A549 (cell line): ENCODE results near the gene CUL4B. TPM values are rescaled to one million over a fixed set of nuclear protein-coding genes. Genes with fewer than 3 reads are reported as not detected.

Experiments
- ATAC-seq, 2 experiments: fragments of 200-7000 bp in 1 of 2; fragments of >200 bp in 1 of 2; cut with Nextera tagmentation in 1 of 2; cut with Tn5 transposase in 1 of 2; 3 replicates each; pipeline versions ENCODE4 v1.8.0 to v1.9.1; 2018 to 2020; ENCODE audit warnings: mild to moderate bottlenecking in 1 of 2, moderate library complexity in 1 of 2
- CTCF ChIA-PET: fragments of 300-600 bp; sonication (Branson Sonifier 250); formaldehyde crosslinking; extraction: SDS; loops from one replicate; lab custom pipeline; 2021; ENCODE audit warnings: antibody characterized with exemption, inconsistent platforms; lab: Yijun Ruan, JAX
- POLR2A ChIA-PET: fragments of 350-600 bp; formaldehyde crosslinking; extraction: SDS; loops from one replicate; lab custom pipeline; 2021; ENCODE audit warnings: antibody characterized with exemption, inconsistent platforms; lab: Yijun Ruan, JAX
- DNase-seq, 2 experiments: peaks; one replicate each; pipeline versions ENCODE4 v3.0.0 to v3.0.0-alpha.2; 2011 to 2016; ENCODE audit warnings: low read depth in 1 of 2, low spot score in 1 of 2
- FAIRE-seq: peaks from 2 replicates; lab custom pipeline; 2011; peaks lifted over from hg19 to GRCh38; lab: Jason Lieb, UNC
- H3K27ac ChIP-seq, 2 experiments: fragments of >200 bp; sonication (Bioruptor Twin); formaldehyde crosslinking; 3 replicates each; pipeline ENCODE4 v1.5.1; 2016 to 2017
- H3K4me1 ChIP-seq: fragments of >200 bp; sonication (Bioruptor Twin); formaldehyde crosslinking; 3 replicates; pipeline ENCODE4 v1.6.1; 2016
- H3K4me2 ChIP-seq: fragments of >200 bp; sonication (Bioruptor Twin); formaldehyde crosslinking; 3 replicates; pipeline ENCODE4 v1.6.1; 2016
- H3K4me3 ChIP-seq: fragments of >200 bp; sonication (Bioruptor Twin); formaldehyde crosslinking; 3 replicates; pipeline ENCODE4 v1.5.1; 2016
- H3K9me3 ChIP-seq: fragments of >200 bp; sonication (Bioruptor Twin); formaldehyde crosslinking; 3 replicates; pipeline ENCODE4 v1.6.1; 2016
- BHLHE40 ChIP-seq: IDR thresholded peaks from 2 replicates; pipeline ENCODE4 v1.6.1; 2012; ENCODE audit warnings: low read depth, low read length, inconsistent platforms
- CBX2 ChIP-seq: fragments of 200-600 bp; sonication (generic); IDR thresholded peaks from 2 replicates; pipeline ENCODE4 v1.6.1; 2016; ENCODE audit warnings: low read depth, mild to moderate bottlenecking, borderline replicate concordance
- CEBPB ChIP-seq, 2 experiments: fragments of >200 bp in 1 of 2; sonication (Bioruptor Twin) in 1 of 2; formaldehyde crosslinking in 1 of 2; IDR thresholded peaks; 2 replicates each; pipeline ENCODE4 v1.6.1; 2012 to 2016
- CTCF ChIP-seq: fragments of >200 bp; sonication (Bioruptor Twin); formaldehyde crosslinking; IDR thresholded peaks from 3 replicates; pipeline ENCODE4 v1.5.1; 2016
- E2F6 ChIP-seq: IDR thresholded peaks from 2 replicates; pipeline ENCODE4 v1.6.1; 2012; ENCODE audit warnings: low read depth, borderline replicate concordance
- EHMT2 ChIP-seq: fragments of 200-600 bp; sonication (generic); IDR thresholded peaks from 2 replicates; pipeline ENCODE4 v1.6.1; 2016; ENCODE audit warnings: antibody characterized with exemption, low read depth, mild to moderate bottlenecking, moderate library complexity
- FOSB ChIP-seq: fragments of 250-450 bp; sonication (Bioruptor Pico); IDR thresholded peaks from 2 replicates; pipeline ENCODE4 v1.5.0; 2020; ENCODE audit warnings: mild to moderate bottlenecking, moderate library complexity
- GATA3 ChIP-seq: IDR thresholded peaks from 2 replicates; pipeline ENCODE4 v1.6.1; 2012; ENCODE audit warnings: borderline replicate concordance
- HDAC2 ChIP-seq: fragments of 200-600 bp; sonication (generic); IDR thresholded peaks from 2 replicates; pipeline ENCODE4 v1.6.1; 2016
- HOXB13 ChIP-seq: fragments of 250-450 bp; sonication (Bioruptor Pico); IDR thresholded peaks from 2 replicates; pipeline ENCODE4 v1.5.0; 2020; ENCODE audit warnings: low read depth, mild to moderate bottlenecking, moderate library complexity
- JUN ChIP-seq, 2 experiments: fragments of >200 bp; sonication (Bioruptor Twin); formaldehyde crosslinking; IDR thresholded peaks; 2 replicates in 1 of 2; 3 replicates in 1 of 2; pipeline ENCODE4 v1.6.1; 2016 to 2017
- MAFK ChIP-seq: fragments of 450-650 bp; IDR thresholded peaks from 2 replicates; pipeline ENCODE4 v1.6.1; 2014; ENCODE audit not compliant: partially characterized antibody
- MAX ChIP-seq: IDR thresholded peaks from 2 replicates; pipeline ENCODE4 v1.6.1; 2012
- MYC ChIP-seq: IDR thresholded peaks from 2 replicates; pipeline ENCODE4 v1.6.1; 2012; ENCODE audit warnings: mild to moderate bottlenecking, inconsistent platforms, low read length, improper control_type of control experiment, borderline replicate concordance
- PHF8 ChIP-seq: fragments of 200-600 bp; sonication (generic); IDR thresholded peaks from 2 replicates; pipeline ENCODE4 v1.6.1; 2016; ENCODE audit warnings: low read depth, mild to moderate bottlenecking, antibody characterized with exemption, moderate library complexity, borderline replicate concordance
- POLR2A ChIP-seq: IDR thresholded peaks from 2 replicates; pipeline ENCODE4 v1.6.1; 2012; ENCODE audit warnings: mild to moderate bottlenecking, low read length
- POLR2AphosphoS2 ChIP-seq: conservative IDR thresholded peaks from 2 replicates; pipeline ENCODE4 v1.6.1; 2012; ENCODE audit warnings: low read length, improper control_type of control experiment, inconsistent platforms
- RAD21 ChIP-seq, 2 experiments: fragments of >200 bp in 1 of 2; sonication (Bioruptor Twin) in 1 of 2; formaldehyde crosslinking in 1 of 2; IDR thresholded peaks in 1 of 2; conservative IDR thresholded peaks in 1 of 2; 2 replicates in 1 of 2; 3 replicates in 1 of 2; pipeline ENCODE4 v1.6.1; 2012 to 2018; ENCODE audit warnings: inconsistent platforms in 1 of 2
- SMC3 ChIP-seq: fragments of >200 bp; sonication (Bioruptor Twin); formaldehyde crosslinking; IDR thresholded peaks from 3 replicates; pipeline ENCODE4 v1.6.1; 2018; ENCODE audit warnings: inconsistent platforms
- ZNF302 ChIP-seq: fragments of 250-450 bp; sonication (Bioruptor Pico); IDR thresholded peaks from 2 replicates; pipeline ENCODE4 v1.9.0; 2021; ENCODE audit warnings: inconsistent platforms, mild to moderate bottlenecking, moderate library complexity
- WGBS: methylation state at CpG from one replicate; pipeline ENCODE4 v1.1.6; 2017; ENCODE audit errors: missing lambda C conversion rate; 5-methylcytosine and 5-hydroxymethylcytosine counted together
- polyA plus RNA-seq, 4 experiments: library from polyadenylated mRNA; depleted of rRNA in 3 of 4; stranded (reverse); fragments of >200 nt; fragmentation: RNase III in 1 of 4; extraction: RNeasy Plus Mini Kit Qiagen cat#74134 plus additional on column Dnase treatment in 1 of 4; gene quantifications; 2 replicates in 3 of 4; 3 replicates in 1 of 4; pipeline ENCODE4 v1.2.3, GENCODE V29; 2011 to 2017

Gene CUL4B
- polyA plus RNA-seq, 2 of the 4 experiments (the other 2 are of a cell fraction) = 36.7 to 55.0 TPM

GRCh38 chrX:120604361-120604782 lies 43.6 kb upstream of the CUL4B start:
- no peak for FAIRE-seq
- 4% methylated on average over 5 of the region's 5 CpGs for WGBS
- peak overlapping the region; percentile 92 for H3K4me3 ChIP-seq
- CTCF ChIA-PET = interaction anchor here (0.6 to 0.8 kb wide), 2 partner anchors 118 to 143 kb away, joined by 3 read pairs; no protein-coding TSS in a partner anchor
- TF ChIP-seq EHMT2 (no peak), POLR2AphosphoS2 (no peak), ZNF302 (CRISPR knock-in tag) (no peak), PHF8 (0 out of 2 replicates have a peak, but pooled peaks have one; percentile 7)
- POLR2A ChIA-PET = interaction anchor here (0.7 to 3.0 kb wide), 8 partner anchors 18 to 612 kb away, joined by 3 to 61 read pairs (median 4); partner anchors contain the start of gene CUL4B
- ATAC-seq = peak; percentile 67 to 78
- peak; percentile 37 to 38 for DNase-seq
- H3K27ac ChIP-seq = peak overlapping the region; percentile 93 to 98
- peak overlapping the region; percentile 98 for H3K4me2 ChIP-seq
- peaks cover 9% of the 10 kb centered on the region; the same call in 2 of the 3 replicates for H3K4me1 ChIP-seq
- H3K9me3 ChIP-seq = no peaks in the 10 kb centered on the region

GRCh38 chrX:120603707-120604360 lies 43.1 kb upstream of the CUL4B start, which contains the start of gene MCTS1:
MCTS1 (plus strand) TSS chrX:120604101; CDS start chrX:120604237, 136 bp downstream.
- ATAC-seq = peak; percentile 98 to 99
- CTCF ChIA-PET = interaction anchor here (0.6 to 1.2 kb wide), 3 partner anchors 118 to 166 kb away, joined by 3 to 4 read pairs (median 3); no protein-coding TSS in a partner anchor
- WGBS = 4% methylated on average over 22 of the region's 31 CpGs

GRCh38 chrX:120585702-120586101 lies 24.9 kb upstream of the CUL4B start:
- Histone ChIP-seq H3K4me1 (no peaks in the 10 kb centered on the region), H3K27ac (no peak overlapping the region), H3K4me2 (no peak overlapping the region), H3K9me3 (no peaks in the 10 kb centered on the region), H3K4me3 (no peak overlapping the region)
- POLR2A ChIA-PET = no interaction called here
- DNase-seq = no peak
- CTCF ChIA-PET = no interaction called here
- WGBS = 76% methylated on average over 2 of the region's 2 CpGs
- FAIRE-seq = peak; percentile 90
- ATAC-seq = no peak
- TF ChIP-seq MYC (no peak), BHLHE40 (no peak), HDAC2 (no peak), FOSB (CRISPR knock-in tag) (no peak), MAFK (peak; percentile 75), PHF8 (no peak)

More at GRCh38 chrX:120603707-120604360, 43.1 kb upstream of the CUL4B start, which contains the start of gene MCTS1:
- DNase-seq (peak; percentile 76 to 98), FAIRE-seq (peak; percentile 96)
- TF ChIP-seq CEBPB (IDR thresholded peaks at IDR 0.05) (peak in 1 of 2 experiments; percentile 59; a peak in 2 of 4 replicates), MAX (peak; percentile 22; the same call in 1 of the 2 replicates), E2F6 (0 out of 2 replicates have a peak, but pooled peaks have one; percentile 26), RAD21 (conservative IDR thresholded peaks at IDR 0.05 in 1 of 2, IDR thresholded peaks at IDR 0.05 in 1 of 2) (peak in 1 of 2 experiments; percentile 8; a peak in 1 of 5 replicates), PHF8 (peak; percentile 31; the same call in 1 of the 2 replicates), CBX2 (no peak), MAFK (peak; percentile 2), HOXB13 (CRISPR knock-in tag) (no peak), POLR2A (peak; percentile 34; the same call in 1 of the 2 replicates), JUN (IDR thresholded peaks at IDR 0.05) (peak in 1 of 2 experiments; percentile 77; a peak in 4 of 5 replicates), CTCF (no peak), GATA3 (0 out of 2 replicates have a peak, but pooled peaks have one; percentile 18), SMC3 (0 out of 3 replicates have a peak, but pooled peaks have one; percentile 4)
- POLR2A ChIA-PET = interaction anchor here (0.7 to 3.0 kb wide), 9 partner anchors 14 to 613 kb away, joined by 3 to 61 read pairs (median 4); partner anchors contain the start of gene CUL4B
- Histone ChIP-seq H3K4me2 (peak within 1 kb of the TSS; percentile 98), H3K4me1 (peaks cover 9% of the 10 kb centered on the region; the same call in 2 of the 3 replicates), H3K4me3 (peak within 1 kb of the TSS; percentile 92), H3K27ac (peak within 1 kb of the TSS; percentile 93 to 98), H3K9me3 (no peaks in the 10 kb centered on the region)
